H54 (cell line): ENCODE results near the gene CELF6.

Source experiments
- DNase-seq: peaks from one replicate; pipeline ENCODE4 v3.0.0; 2011; ENCODE audit warnings: low spot score, mixed read lengths; ENCODE audit not compliant: insufficient read length
- FAIRE-seq: peaks from 3 replicates; lab custom pipeline; 2011; peaks lifted over from hg19 to GRCh38; lab: Jason Lieb, UNC
- POLR2A ChIP-seq: IDR thresholded peaks from 2 replicates; pipeline ENCODE4 v1.6.1; 2011; ENCODE audit warnings: low read depth, mild to moderate bottlenecking, low read length

The CELF6 gene

GRCh38 chr15:72319985-72320671 lies at the start of gene CELF6:
Gene CELF6, minus strand, starts transcription at chr15:72320157. Its CDS starts 283 bp downstream, at chr15:72319874.
- DNase-seq (peak; percentile 68), FAIRE-seq (no peak)

DNA sequence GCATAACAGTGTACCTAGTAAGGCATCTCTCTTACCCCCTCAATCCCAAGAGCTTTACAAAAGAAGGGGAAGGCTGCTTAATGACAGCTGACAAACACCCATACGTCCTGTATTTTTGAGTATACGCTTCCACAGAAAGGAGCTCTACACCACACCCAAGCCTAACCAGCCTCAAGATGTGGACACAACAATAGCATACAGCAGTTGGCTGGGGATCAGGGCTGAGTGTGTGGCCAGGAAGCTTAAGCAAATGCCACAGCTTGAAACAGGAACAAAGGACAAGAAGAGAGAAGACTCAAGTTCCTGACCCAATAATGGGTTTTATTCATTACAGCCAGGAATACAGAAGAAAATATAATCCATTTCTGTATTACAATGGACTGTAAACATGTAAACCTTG lies 48.9 kb upstream of the CELF6 start:
- no peak for FAIRE-seq
- DNase-seq: no peak
- TF ChIP-seq POLR2A: no peak

More at GRCh38 chr15:72319985-72320671, at the start of gene CELF6:
- TF ChIP-seq POLR2A: no peak

- TF ChIP-seq POLR2A: no peak
- no peak for DNase-seq
These were observed 48.4 kb upstream of the CELF6 start for GRCh38 chr15:72368325-72368724.

DNA sequence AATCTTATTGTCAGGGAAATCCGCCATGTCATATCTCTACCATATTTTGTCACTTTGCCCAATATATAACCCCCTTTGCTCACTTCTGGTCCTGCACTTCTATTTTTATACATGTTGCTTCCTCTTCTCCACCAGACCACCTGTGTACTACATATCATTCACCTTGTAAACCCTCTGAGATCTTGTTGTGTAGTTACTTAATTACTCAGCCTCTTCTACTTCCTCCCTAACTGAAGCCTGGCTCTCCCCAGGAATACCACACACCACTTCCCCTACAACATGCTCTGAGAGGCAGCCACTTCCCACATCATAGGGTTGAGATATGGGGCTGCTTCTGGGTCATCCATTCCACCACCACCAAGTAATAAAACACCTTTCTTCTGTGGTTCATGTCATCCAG lies 45.9 kb upstream of the CELF6 start:
- TF ChIP-seq POLR2A: no peak
- FAIRE-seq: no peak
- no peak for DNase-seq

More at GRCh38 chr15:72368325-72368724, 48.4 kb upstream of the CELF6 start:
- FAIRE-seq: no peak

- no peak for TF ChIP-seq POLR2A
- FAIRE-seq (no peak), DNase-seq (no peak)
These were observed 41.2 kb upstream of the CELF6 start for GRCh38 chr15:72361176-72361575.

DNA sequence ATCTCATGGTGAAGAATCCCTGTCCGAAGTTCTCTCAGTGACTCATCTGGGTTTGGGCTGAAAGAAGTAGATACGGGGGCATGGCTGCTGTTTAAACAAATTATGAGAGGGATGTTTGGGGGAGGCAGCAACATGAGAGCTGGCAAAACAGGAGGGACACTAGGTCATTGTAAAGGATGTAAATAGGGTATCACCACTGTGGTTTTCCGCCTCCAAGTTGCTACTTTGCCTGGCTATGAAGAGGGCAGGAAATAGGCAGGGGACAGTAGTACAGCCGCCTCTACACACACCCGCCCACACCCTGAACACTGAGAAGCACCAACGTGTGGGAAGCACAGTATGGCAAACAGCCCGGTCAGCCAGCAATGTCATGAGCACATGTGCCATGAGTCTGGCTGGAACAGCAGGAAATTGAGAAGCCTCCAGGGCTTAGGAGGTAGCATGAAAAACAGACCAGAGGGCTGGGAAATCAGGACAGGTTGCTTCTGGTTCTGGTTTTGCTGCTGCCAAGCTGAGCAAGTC lies 38.8 kb upstream of the CELF6 start:
- FAIRE-seq (no peak), DNase-seq (no peak)
- TF ChIP-seq POLR2A: no peak

- no peak for TF ChIP-seq POLR2A
- FAIRE-seq: no peak
- DNase-seq: no peak
These were observed 38.2 kb upstream of the CELF6 start for GRCh38 chr15:72358121-72358520.

DNA sequence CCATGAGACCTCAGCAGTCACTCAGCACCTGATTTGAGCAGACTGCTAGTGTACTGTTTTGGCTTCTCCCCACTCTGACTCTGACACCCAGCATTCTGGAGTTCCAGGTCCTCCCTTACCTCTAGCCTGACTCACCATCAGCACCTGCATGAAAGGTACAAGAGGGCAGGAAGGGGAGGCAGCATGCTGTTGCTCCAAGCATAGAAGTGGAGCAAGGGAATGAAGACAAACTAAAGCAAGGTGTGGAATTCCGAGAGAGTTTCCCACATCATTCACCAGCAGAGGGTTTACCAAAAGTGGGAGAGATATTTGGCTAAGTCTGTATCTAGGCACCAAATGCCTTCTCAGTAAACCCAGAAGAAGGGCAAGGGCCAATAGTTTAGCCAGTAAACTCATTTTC lies 34.5 kb upstream of the CELF6 start:
- DNase-seq (no peak), FAIRE-seq (no peak)

DNA sequence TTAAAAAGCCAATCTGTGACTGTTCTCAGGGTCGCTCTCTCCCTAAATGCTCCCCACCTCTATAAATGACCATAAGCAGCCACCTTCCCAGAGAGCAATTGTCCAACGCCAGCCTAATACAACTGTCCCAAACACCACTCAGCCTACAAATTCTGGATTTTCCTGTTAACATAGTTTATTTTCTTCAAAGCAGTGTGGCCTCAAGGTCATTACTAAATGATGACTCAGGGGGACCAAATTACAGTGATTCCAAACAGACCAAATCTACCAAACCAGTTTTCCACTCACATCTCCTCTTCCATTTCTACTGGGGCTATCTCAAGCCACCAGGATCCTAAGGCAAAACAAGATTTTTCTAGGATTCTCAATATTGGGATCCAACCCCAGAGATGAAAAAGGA lies 33.3 kb upstream of the CELF6 start:
- FAIRE-seq: no peak
- no peak for TF ChIP-seq POLR2A
- DNase-seq: no peak

More for the DNA sequence above, 34.5 kb upstream of the CELF6 start:
- no peak for TF ChIP-seq POLR2A

DNA sequence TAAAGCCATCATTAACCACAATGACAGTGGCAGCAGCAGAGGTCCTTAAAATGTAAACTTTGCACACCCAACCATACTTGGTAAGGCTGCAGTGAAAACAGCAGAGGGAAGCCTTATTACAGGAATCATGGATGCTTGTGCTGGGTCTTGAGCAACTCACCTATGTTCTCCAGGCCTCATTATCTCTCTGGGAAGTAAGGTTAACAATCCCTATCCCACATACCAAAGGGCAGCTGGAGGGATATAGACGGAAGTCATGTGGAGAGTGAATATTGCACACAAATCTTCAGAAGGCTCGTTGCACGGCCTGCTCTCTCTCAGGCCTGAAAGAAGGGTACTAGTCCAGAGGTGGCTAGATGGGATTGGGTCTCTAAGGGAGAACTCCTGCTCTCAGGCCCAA lies 25.8 kb upstream of the CELF6 start:
- no peak for TF ChIP-seq POLR2A
- FAIRE-seq (no peak), DNase-seq (no peak)

GRCh38 chr15:72345280-72345679 lies 25.3 kb upstream of the CELF6 start:
- FAIRE-seq: no peak
- no peak for TF ChIP-seq POLR2A
- DNase-seq: no peak

DNA sequence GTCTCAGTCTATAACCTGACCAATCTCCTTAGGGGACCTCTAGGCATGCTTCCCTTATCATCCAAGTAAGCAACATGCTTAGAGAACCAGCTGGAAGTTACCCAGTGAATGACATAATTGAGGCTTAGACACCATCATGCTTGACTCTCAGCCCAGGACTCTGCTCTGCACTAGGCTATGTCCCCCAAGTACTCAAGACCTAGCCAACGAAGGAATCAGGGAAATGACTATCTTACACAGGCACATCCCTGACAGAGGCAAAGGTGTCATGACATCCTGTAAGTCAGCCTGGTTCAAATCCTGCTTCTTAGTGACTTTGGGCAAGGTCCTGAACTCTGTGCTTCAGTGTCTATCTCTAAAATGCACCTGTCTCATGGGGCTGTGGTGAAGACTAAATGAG lies 24.6 kb upstream of the CELF6 start:
- DNase-seq: no peak
- no peak for FAIRE-seq
- no peak for TF ChIP-seq POLR2A

DNA sequence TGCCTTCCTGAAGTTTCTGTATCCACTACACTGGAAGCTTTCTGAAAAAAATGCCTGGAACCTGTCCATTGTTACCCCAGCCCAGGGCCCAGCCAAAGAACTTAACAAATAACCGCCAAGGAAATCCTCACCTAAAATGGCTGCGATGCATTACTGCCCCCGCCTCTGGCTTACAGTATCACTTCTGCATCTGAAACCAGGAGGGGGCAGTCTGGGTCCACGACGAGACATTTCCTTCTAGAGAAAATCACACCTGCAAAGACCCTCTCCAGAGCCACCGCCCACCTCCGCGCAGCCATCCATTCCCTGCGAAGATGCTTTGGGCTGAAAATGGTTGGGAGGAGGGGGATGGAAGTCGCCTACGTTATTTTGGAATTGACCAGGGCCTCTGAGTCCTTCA lies 22.4 kb upstream of the CELF6 start:
- FAIRE-seq (no peak), DNase-seq (no peak)
- TF ChIP-seq POLR2A: no peak

DNA sequence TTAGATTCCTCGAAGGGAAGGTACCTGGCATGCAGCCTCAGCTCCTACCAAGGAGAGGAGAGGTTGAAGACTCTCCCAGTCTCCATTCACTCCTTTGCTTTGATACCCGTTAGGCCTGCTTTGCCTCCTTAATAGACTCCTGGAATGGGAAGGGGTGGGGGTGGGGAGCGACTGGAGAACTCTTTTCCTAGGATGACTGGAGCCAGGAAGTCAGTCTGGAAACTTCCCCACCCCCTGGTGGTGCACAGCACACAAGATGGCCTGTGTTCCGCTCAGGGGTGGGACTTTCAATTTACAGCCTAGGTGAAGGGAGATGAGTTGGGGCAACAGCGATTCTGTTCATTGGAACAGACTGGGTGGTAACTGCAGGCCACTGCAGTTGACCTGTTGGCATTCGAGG lies 21.4 kb upstream of the CELF6 start:
- no peak for TF ChIP-seq POLR2A
- DNase-seq (no peak), FAIRE-seq (no peak)

GRCh38 chr15:72340366-72340765 lies 20.4 kb upstream of the CELF6 start:
- FAIRE-seq: no peak
- no peak for DNase-seq
- TF ChIP-seq POLR2A: no peak
